GM19099 (cell line): Measurements from ENCODE around the gene SCEL.

Experiments
- POLR2A ChIP-seq: IDR thresholded peaks from 3 replicates; pipeline ENCODE4 v1.6.1; 2011; ENCODE audit warnings: low read depth; ENCODE audit not compliant: insufficient read length; ENCODE audit errors: extremely low read depth

Gene SCEL

DNA sequence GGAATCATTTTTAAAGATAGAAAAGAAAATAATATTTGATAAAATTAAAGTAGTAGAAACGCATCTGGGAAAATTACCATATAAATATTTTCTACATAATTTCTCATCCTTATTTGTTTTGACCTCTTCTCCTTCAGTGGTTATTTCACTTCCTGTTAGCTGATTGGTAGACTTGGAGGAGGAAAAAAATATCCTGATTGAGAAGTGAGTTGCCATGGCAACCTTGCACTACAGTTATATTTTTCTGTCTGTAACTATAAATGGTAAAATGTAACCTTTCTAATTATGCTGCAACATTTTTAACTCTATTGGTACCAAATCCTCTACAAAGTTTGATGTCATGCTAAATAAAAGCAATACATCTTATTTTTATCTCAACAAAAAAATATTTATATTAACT, 45.2 kb downstream of the SCEL start:
- TF ChIP-seq POLR2A = no peak

DNA sequence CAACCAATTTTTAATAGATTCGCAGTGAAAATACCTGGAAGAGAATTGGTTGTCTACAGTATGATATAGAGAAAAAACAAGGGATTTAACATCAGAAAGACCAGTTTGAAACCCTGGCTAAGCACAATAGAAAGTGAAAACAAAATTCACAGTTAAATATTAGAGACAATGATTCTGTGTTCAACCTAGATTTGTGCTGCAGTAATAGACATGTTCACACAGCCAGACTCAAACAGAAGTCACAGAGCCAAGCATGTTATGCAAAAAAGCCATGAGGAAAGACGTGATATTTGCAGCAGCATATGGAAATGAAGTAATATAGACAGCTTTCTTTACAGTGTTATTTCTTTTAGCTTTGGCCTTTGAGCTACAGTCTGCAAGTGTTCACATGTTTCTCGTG, 48.1 kb downstream of the SCEL start:
- no peak for TF ChIP-seq POLR2A

GRCh38 chr13:77584106-77584505, 48.6 kb downstream of the SCEL start:
- no peak for TF ChIP-seq POLR2A

GRCh38 chr13:77595166-77595810, 59.8 kb downstream of the SCEL start:
- no peak for TF ChIP-seq POLR2A

- no peak for TF ChIP-seq POLR2A
Observed at GRCh38 chr13:77596777-77597176, 61.3 kb downstream of the SCEL start.

- TF ChIP-seq POLR2A = no peak
Observed at GRCh38 chr13:77599351-77599750, 63.8 kb downstream of the SCEL start.

- TF ChIP-seq POLR2A = no peak
Observed at GRCh38 chr13:77600701-77601100, 65.2 kb downstream of the SCEL start.

DNA sequence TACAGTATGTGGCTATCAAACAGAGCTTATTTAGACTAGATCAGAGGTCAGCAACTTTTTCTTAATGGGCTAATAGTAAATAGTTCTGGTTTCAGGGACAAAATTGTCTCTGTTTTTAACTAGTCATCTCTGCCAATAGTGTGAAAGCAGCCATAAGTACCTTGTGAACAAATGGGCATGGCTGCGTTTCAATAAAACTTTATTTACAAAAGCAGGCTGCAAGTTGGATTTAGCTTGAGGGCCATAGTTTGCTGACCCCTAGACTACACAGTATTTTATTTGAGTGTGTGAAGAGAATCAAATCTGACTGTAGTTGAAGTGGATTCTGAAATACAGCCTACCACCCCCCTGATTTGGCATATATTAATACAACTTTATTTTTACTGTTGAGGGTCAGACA, 75.6 kb downstream of the SCEL start:
- no peak for TF ChIP-seq POLR2A

GRCh38 chr13:77616027-77616426, 80.5 kb downstream of the SCEL start:
- TF ChIP-seq POLR2A = no peak

GRCh38 chr13:77619655-77620054, 84.1 kb downstream of the SCEL start:
- TF ChIP-seq POLR2A = no peak

GRCh38 chr13:77620138-77620537, 84.6 kb downstream of the SCEL start:
- no peak for TF ChIP-seq POLR2A

DNA sequence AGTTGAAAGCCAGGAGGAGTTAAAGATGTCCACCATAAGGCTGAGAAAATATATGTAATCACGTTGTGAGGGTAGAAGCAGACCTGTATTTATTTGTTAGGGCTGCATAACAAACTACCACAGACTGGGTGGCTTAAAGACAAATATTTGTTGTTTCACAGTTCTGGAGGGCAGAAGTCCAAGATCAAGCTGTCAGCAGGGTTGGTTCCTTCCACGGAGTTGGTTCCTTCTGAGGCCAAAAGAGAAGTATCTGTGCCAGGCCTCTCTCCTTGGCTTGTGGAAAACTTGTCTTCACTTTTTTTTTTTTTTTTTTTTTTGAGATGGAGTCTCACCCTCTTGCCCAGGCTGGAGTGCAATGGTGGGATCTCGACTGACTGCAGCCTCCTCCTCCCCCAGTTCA, 88.3 kb downstream of the SCEL start:
- no peak for TF ChIP-seq POLR2A

GRCh38 chr13:77628170-77628569, 92.7 kb downstream of the SCEL start:
- no peak for TF ChIP-seq POLR2A

- no peak for TF ChIP-seq POLR2A
Observed at GRCh38 chr13:77637588-77637987, 102.1 kb downstream of the SCEL start.

DNA sequence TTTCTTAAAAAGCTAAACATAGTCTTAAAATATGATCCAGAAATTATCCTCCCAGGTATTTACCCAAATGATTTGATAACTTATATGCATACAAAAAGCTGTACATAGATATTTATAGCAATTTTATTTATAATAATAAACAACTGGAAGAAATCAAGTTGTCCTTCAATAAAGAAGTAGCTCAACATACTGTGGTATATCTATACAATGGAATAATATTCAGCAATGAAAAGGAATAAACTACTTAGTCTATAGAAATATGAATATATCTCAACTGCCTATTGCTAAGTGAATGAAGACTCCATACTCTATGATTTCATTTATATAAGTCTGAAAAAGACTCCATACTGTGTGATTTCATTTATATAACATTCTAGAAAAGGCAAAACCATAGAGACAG, 114.9 kb downstream of the SCEL start:
- TF ChIP-seq POLR2A = no peak

GRCh38 chr13:77653301-77653700, 117.8 kb downstream of the SCEL start:
- no peak for TF ChIP-seq POLR2A

- TF ChIP-seq POLR2A = no peak
Observed at GRCh38 chr13:77660841-77661250, 125.3 kb downstream of the SCEL start.

DNA sequence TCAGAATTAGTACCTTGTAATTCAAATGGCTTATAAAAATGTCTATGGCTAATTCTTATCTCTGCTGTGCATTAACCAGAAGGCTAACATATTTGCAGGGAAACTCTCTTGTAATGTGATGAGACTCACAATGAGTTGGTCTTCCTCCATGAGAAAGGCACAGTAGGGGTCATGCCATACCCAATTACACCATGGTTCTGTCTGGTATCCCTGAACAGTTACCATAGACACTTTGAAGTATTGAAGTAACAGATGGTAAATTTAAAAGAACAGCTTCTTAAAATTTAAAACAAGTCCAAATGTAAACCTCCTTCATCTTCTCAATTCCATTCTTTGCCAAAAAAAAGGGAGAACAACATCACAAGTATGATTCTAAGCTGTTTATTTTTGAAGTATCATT, 139.3 kb downstream of the SCEL start:
- TF ChIP-seq POLR2A = no peak

- no peak for TF ChIP-seq POLR2A
Observed at GRCh38 chr13:77678691-77679235, 143.3 kb downstream of the SCEL start.
